ENCODE data around the gene KLK10.

DNA sequence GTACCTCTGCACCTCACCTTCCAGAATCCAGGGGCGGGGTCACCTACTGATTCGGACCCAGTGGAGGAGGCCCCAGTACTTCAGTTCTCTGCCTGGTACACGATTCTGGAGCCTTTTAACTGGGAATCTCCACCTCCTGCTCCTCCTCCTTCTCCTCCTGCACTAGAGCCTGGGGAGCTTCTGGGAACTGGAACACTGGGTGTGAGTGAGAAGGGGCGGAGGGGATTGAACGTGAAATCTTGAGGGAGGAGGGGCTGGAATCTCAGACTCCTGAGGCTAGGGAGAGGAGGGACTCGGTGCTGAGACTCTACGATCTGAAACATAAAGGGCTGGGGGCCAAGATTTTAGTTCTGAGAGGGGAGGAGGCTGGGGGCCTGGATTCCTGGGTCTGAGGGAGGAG is 18.0 kb downstream of the KLK10 start, which contains the start of gene KLK8:
- TF ChIP-seq, protein P1, sequence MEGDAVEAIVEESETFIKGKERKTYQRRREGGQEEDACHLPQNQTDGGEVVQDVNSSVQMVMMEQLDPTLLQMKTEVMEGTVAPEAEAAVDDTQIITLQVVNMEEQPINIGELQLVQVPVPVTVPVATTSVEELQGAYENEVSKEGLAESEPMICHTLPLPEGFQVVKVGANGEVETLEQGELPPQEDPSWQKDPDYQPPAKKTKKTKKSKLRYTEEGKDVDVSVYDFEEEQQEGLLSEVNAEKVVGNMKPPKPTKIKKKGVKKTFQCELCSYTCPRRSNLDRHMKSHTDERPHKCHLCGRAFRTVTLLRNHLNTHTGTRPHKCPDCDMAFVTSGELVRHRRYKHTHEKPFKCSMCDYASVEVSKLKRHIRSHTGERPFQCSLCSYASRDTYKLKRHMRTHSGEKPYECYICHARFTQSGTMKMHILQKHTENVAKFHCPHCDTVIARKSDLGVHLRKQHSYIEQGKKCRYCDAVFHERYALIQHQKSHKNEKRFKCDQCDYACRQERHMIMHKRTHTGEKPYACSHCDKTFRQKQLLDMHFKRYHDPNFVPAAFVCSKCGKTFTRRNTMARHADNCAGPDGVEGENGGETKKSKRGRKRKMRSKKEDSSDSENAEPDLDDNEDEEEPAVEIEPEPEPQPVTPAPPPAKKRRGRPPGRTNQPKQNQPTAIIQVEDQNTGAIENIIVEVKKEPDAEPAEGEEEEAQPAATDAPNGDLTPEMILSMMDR (IDR thresholded peaks at IDR 0.05), result no peak
- TF ChIP-seq EP300 (IDR thresholded peaks at IDR 0.05), result no peak
